Testis (tissue), 2 donors: ENCODE data around the gene SF3B2.

Experiments used
- CTCF ChIP-seq, 3 experiments: fragments of 450-650 bp in 2 of 3; fragments of 200-600 bp in 1 of 3; sonication (generic) in 1 of 3; IDR thresholded peaks; one replicate each; pipeline ENCODE4 v1.5.1; 2016 to 2019; ENCODE audit warnings: antibody characterized with exemption in 3 of 3, mild to moderate bottlenecking in 2 of 3, moderate library complexity in 1 of 3
- POLR2A ChIP-seq: fragments of 450-650 bp; IDR thresholded peaks from one replicate; pipeline ENCODE4 v1.6.1; 2017; ENCODE audit warnings: antibody characterized with exemption, mild to moderate bottlenecking, moderate library complexity

- TF ChIP-seq CTCF (IDR thresholded peaks at IDR 0.05), result no peak
- no peak for TF ChIP-seq POLR2A
Measured at GRCh38 chr11:66015936-66016792, 36.0 kb upstream of the SF3B2 start.
